ENCODE results near the gene WDR33. TPM values are rescaled to one million over a fixed set of nuclear protein-coding genes. Genes with fewer than 3 reads are reported as not detected.
"Not testable (repeated sequence)": the region's sequence is repeated elsewhere in the genome, so short reads cannot be mapped to it uniquely, and the experiment has no call there.

The WDR33 gene
- total and polyA plus RNA-seq, 7 donors, result 11.2 to 38.9 (median 32.7) TPM

- ATAC-seq (no peak), DNase-seq (no peak)
- 88 to 92% (median 91%) methylated on average over 6 of the region's 6 CpGs for WGBS, 3 donors
- Histone ChIP-seq H3K36me3 (ENCODE audit: insufficient read depth in 1 of 2, low read depth in 1 of 2) (peaks cover 4 to 98% of the 10 kb centered on the region in 2 donors), H3K4me1 (no peaks in the 10 kb centered on the region), H3K4me3 (no peak overlapping the region), H3K9me3 (no peaks in the 10 kb centered on the region), H3K27ac (no peak overlapping the region), H3K27me3 (ENCODE audit: insufficient read depth in 3 of 3, low read length in 2 of 3) (no peaks in the 10 kb centered on the region)
- intact Hi-C loops (cut with DNase I), result no loop called here
- no peak for TF ChIP-seq CTCF (IDR thresholded peaks at IDR 0.05)
Measured at GRCh38 chr2:127762846-127763245, 48.1 kb downstream of the WDR33 start.

GRCh38 chr2:127762441-127762840 is 48.5 kb downstream of the WDR33 start:
- H3K4me3 ChIP-seq, result no peak overlapping the region
- no peak for ATAC-seq
- intact Hi-C loops (cut with DNase I), result no loop called here
- peaks cover 4 to 96% of the 10 kb centered on the region in 2 donors for H3K36me3 ChIP-seq (ENCODE audit: insufficient read depth in 1 of 2, low read depth in 1 of 2)
- WGBS, 3 donors, result 83 to 93% (median 91%) methylated on average over 6 of the region's 6 CpGs
- H3K27me3 ChIP-seq (ENCODE audit: insufficient read depth in 3 of 3, low read length in 2 of 3), result no peaks in the 10 kb centered on the region
- no peak for TF ChIP-seq CTCF (IDR thresholded peaks at IDR 0.05)
- H3K27ac ChIP-seq, result no peak overlapping the region
- no peak for DNase-seq
- H3K4me1 ChIP-seq, result no peaks in the 10 kb centered on the region
- H3K9me3 ChIP-seq, result no peaks in the 10 kb centered on the region

GRCh38 chr2:127759931-127760330 is 51.0 kb downstream of the WDR33 start:
- peaks cover 4 to 80% of the 10 kb centered on the region in 2 donors for H3K36me3 ChIP-seq (ENCODE audit: insufficient read depth in 1 of 2, low read depth in 1 of 2)
- intact Hi-C loops (cut with DNase I), result no loop called here

GRCh38 chr2:127754186-127754585 is 56.8 kb downstream of the WDR33 start:
- no peak overlapping the region for H3K27ac ChIP-seq
- intact Hi-C loops (cut with DNase I), result no loop called here
- no peaks in the 10 kb centered on the region for H3K9me3 ChIP-seq
- no peak for TF ChIP-seq CTCF (IDR thresholded peaks at IDR 0.05)
- H3K27me3 ChIP-seq (ENCODE audit: insufficient read depth in 3 of 3, low read length in 2 of 3), result no peaks in the 10 kb centered on the region
- H3K4me3 ChIP-seq, result no peak overlapping the region
- WGBS, 3 donors, result 93 to 96% (median 94%) methylated on average over 8 of the region's 8 CpGs
- ATAC-seq, result no peak
- H3K4me1 ChIP-seq, result no peaks in the 10 kb centered on the region
- peaks cover 0 to 23% of the 10 kb centered on the region in 2 donors for H3K36me3 ChIP-seq (ENCODE audit: insufficient read depth in 1 of 2, low read depth in 1 of 2)
- DNase-seq, result no peak

More at GRCh38 chr2:127759931-127760330, 51.0 kb downstream of the WDR33 start:
- DNase-seq, result no peak
- Histone ChIP-seq H3K4me1 (no peaks in the 10 kb centered on the region), H3K9me3 (no peaks in the 10 kb centered on the region), H3K27me3 (ENCODE audit: insufficient read depth in 3 of 3, low read length in 2 of 3) (no peaks in the 10 kb centered on the region), H3K27ac (no peak overlapping the region), H3K4me3 (no peak overlapping the region)
- no peak for ATAC-seq
- 80 to 86% (median 81%) methylated on average over 2 of the region's 2 CpGs for WGBS, 3 donors
- no peak for TF ChIP-seq CTCF (IDR thresholded peaks at IDR 0.05)

- H3K4me3 ChIP-seq, result no peak overlapping the region
- no peaks in the 10 kb centered on the region for H3K27me3 ChIP-seq (ENCODE audit: insufficient read depth in 3 of 3, low read length in 2 of 3)
- DNase-seq, result no peak
- H3K9me3 ChIP-seq, result no peaks in the 10 kb centered on the region
- H3K27ac ChIP-seq, result no peak overlapping the region
- intact Hi-C loops (cut with DNase I), result no loop called here
- no peak for TF ChIP-seq CTCF (IDR thresholded peaks at IDR 0.05)
- H3K36me3 ChIP-seq (ENCODE audit: insufficient read depth in 1 of 2, low read depth in 1 of 2), result peaks cover 0 to 24% of the 10 kb centered on the region in 2 donors
- no peaks in the 10 kb centered on the region for H3K4me1 ChIP-seq
- ATAC-seq, result no peak
Measured at GRCh38 chr2:127753374-127753773, 57.6 kb downstream of the WDR33 start.

GRCh38 chr2:127749537-127749936 is 61.4 kb downstream of the WDR33 start:
- H3K4me1 ChIP-seq; H3K9me3 ChIP-seq; ATAC-seq; intact Hi-C loops (cut with DNase I); H3K27me3 ChIP-seq (ENCODE audit: insufficient read depth in 3 of 3, low read length in 2 of 3); DNase-seq; H3K27ac ChIP-seq; H3K4me3 ChIP-seq: not testable (repeated sequence)
- peaks cover 0 to 27% of the 10 kb centered on the region in 2 donors for H3K36me3 ChIP-seq (ENCODE audit: insufficient read depth in 1 of 2, low read depth in 1 of 2)
- 88 to 90% (median 88%) methylated on average over 4 to 5 of the region's 5 CpGs for WGBS, 3 donors

Data from psoas muscle (tissue), 8 donors.